Nephron progenitor cell (in vitro differentiated cells): Measurements from ENCODE around the gene LRCH1.

Experiments used
- DNase-seq: peaks from one replicate; pipeline ENCODE4 v3.0.0; 2021
- H3K27ac Mint-ChIP-seq: 2 replicates; pipeline ENCODE4 v1.8.0; 2021; ENCODE audit warnings: mild to moderate bottlenecking, moderate library complexity, mixed read lengths
- H3K27me3 Mint-ChIP-seq: 2 replicates; pipeline ENCODE4 v1.8.0; 2021; ENCODE audit warnings: mild to moderate bottlenecking, low read depth, mixed read lengths; ENCODE audit not compliant: poor library complexity
- H3K36me3 Mint-ChIP-seq: 2 replicates; pipeline ENCODE4 v1.8.0; 2021; ENCODE audit warnings: low read depth, mixed read lengths
- H3K4me1 Mint-ChIP-seq: 2 replicates; pipeline ENCODE4 v1.8.0; 2021; ENCODE audit warnings: mixed read lengths
- H3K4me3 Mint-ChIP-seq: 2 replicates; pipeline ENCODE4 v1.8.0; 2021; ENCODE audit warnings: mild to moderate bottlenecking, moderate library complexity, mixed read lengths
- H3K9me3 Mint-ChIP-seq: 2 replicates; pipeline ENCODE4 v1.8.0; 2021; ENCODE audit warnings: mild to moderate bottlenecking, moderate library complexity, mixed read lengths
- CTCF ChIP-seq: fragments of 200-600 bp; sonication (generic); IDR thresholded peaks from 2 replicates; pipeline ENCODE4 v1.5.0; 2021; ENCODE audit warnings: antibody characterized with exemption

The LRCH1 gene

DNA sequence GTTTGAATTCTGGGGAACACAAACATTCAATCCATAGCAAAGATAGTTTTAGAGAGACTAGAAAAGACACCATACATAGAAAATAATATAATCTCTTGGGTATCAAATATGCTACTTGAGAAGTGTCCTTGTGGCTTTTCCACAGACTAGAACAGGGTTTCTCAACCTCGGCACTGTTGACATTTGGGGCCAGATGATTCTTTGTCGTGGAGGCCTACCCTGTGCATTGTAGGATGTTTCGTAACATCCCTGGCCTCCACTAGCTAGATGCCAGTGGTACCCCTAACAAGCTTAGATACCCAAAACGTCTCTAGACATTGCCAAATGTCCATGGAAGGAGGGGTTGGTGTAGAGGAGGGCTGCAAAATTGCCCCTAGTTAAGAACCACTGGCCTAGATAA lies 246.2 kb downstream of the LRCH1 start:
- no peak for TF ChIP-seq CTCF
- no peak overlapping the region for H3K27ac Mint-ChIP-seq
- H3K4me1 Mint-ChIP-seq: peaks cover 33% of the 10 kb centered on the region
- H3K9me3 Mint-ChIP-seq: no peaks in the 10 kb centered on the region
- no peak overlapping the region for H3K4me3 Mint-ChIP-seq
- H3K27me3 Mint-ChIP-seq: peaks cover 3% of the 10 kb centered on the region
- DNase-seq: no peak
- peaks cover 9% of the 10 kb centered on the region for H3K36me3 Mint-ChIP-seq

- peaks cover 10% of the 10 kb centered on the region for H3K4me1 Mint-ChIP-seq
- no peaks in the 10 kb centered on the region for H3K9me3 Mint-ChIP-seq
- no peaks in the 10 kb centered on the region for H3K36me3 Mint-ChIP-seq
- TF ChIP-seq CTCF: no peak
- H3K27ac Mint-ChIP-seq: no peak overlapping the region
- H3K27me3 Mint-ChIP-seq: peaks cover 3% of the 10 kb centered on the region
- no peak overlapping the region for H3K4me3 Mint-ChIP-seq
- DNase-seq: no peak
Measured at GRCh38 chr13:46801858-46802257, 248.9 kb downstream of the LRCH1 start.
